GM04504 (cell line): Measurements from ENCODE around the gene SLK.

Experiments used
- DNase-seq: peaks from one replicate; pipeline ENCODE4 v3.0.0-alpha.2; 2012; ENCODE audit warnings: low read depth

The SLK gene

GRCh38 chr10:103966671-103967447 is at the start of gene SLK:
Gene SLK, plus strand, starts transcription at chr10:103967140. Its CDS starts 606 bp downstream, at chr10:103967746.
- peak; percentile 75 for DNase-seq

DNA sequence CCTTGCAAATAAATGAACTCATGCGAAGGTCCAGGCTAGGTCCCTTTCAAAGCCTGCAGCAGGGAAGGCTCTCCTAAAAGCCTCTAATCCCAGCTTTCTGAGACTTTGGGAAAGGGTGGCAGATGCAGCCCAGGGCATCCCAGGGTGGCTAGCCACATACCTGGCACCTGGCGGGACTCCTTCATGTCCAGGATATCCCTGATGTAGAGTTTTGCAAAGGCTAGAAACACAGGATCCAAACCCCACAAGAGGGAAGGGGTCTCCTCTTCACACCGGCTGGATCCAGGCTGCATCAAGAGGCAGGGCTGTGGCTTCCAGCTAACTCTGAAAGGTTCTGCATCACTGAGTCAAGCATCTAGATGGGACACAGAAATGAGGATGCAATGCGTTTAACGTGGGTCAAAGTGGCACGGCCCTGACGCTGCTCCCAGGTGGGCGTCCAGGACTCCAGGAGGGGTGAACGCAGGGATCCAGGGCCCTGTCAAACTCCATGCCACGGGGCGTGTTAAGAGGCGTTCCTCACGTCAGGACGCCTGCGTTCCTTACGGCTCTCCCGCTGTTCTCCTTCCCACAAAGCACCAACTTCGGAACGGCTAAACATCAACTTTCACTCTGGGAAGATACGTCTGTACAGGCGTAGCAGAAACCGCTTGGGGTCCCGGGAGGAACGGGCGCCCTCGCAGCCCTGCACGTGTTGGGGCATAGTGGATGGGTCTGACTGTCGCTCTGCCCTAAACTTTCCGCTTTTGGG is 49.5 kb upstream of the SLK start:
- DNase-seq, result peak; percentile 23

DNA sequence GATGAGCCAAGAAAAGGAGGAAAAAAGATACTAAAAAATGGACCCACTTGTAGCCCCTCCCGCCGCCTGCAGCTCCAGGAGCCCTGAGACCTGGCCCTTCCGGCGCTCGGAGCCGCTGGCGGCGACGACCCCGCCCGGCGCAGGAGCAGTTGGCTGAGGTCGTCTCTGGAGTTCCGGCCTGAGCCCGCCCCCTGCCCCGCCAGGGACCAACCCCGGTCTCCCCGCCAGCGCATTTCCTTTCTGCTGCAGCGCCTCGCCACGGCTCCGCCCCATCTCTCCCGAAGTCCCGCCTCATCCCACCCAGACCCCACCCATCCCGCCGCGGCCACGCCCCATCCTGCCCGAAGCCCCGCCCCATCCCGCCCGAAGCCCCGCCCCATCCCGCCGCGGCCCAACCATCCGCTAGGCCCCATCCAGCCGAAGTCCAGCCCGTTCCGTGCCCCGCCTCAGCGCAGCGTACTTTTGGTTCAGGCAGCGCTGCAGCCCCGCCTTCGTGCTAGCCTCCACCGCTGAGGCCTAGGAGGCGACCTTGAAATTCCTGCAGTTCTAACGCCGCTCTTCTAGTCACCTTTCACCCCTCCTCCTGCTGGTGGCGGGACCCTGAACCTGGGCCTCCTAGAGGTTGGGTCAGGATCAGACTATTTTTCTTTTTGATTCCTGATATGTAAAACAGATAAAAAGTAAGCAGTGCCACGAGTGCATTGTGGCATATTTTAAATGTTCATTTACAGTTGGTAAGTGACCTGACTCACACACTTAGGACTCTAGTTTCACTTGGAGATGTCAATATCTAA is 48.7 kb upstream of the SLK start, which contains the start of gene STN1:
STN1 (minus strand) TSS at position 132 of the 794 bp plus-strand sequence. CDS start 590 bp downstream, outside the sequence.
- peak; percentile 90 for DNase-seq

DNA sequence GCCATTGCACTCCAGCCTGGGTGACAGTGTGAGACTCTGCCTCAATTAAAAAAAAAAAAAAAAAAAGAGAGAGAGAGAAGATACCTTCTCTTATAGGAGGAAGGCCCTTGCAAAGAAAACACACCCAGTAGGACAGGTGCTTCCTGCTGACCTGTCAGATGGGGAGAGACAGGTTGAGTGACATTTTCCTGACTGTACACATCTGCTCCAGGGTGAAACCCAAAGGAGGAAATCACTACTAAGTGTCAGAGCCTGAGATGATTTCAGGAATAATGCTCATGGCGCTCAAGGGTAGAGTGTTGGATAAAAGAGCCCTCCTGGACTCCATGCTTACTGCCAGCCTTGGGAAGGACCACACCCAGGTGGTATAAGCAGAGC is 47.3 kb upstream of the SLK start:
- no peak for DNase-seq

GRCh38 chr10:103921248-103921647 is 45.7 kb upstream of the SLK start:
- DNase-seq, result no peak

GRCh38 chr10:103921750-103922195 is 45.2 kb upstream of the SLK start:
- no peak for DNase-seq

GRCh38 chr10:103922659-103923058 is 44.3 kb upstream of the SLK start:
- no peak for DNase-seq

DNA sequence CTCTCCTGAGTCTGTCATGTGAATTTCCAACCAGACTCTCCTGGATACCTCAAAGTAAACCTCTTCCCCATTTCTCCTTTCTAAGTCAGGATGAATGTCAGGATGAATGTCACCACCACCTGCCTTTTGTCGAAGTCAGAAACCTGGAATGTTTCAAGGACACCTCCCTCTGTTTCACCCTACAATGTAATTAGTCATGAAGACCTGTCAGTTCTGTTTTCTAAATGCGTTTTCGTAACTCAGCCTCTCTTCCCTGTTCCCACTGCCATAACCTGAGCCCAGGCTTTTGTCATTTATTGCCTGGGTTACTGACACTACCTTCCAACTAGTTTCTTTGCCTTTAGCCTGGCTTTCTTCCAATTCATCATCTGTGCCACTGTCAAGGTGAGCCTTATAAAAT is 43.4 kb upstream of the SLK start:
- no peak for DNase-seq

GRCh38 chr10:103925591-103925990 is 41.3 kb upstream of the SLK start:
- no peak for DNase-seq

GRCh38 chr10:103926722-103927319 is 40.1 kb upstream of the SLK start:
- no peak for DNase-seq

- DNase-seq, result no peak
These were observed 38.2 kb upstream of the SLK start for GRCh38 chr10:103928784-103929183.

- DNase-seq, result no peak
These were observed 37.5 kb upstream of the SLK start for GRCh38 chr10:103929381-103929921.

DNA sequence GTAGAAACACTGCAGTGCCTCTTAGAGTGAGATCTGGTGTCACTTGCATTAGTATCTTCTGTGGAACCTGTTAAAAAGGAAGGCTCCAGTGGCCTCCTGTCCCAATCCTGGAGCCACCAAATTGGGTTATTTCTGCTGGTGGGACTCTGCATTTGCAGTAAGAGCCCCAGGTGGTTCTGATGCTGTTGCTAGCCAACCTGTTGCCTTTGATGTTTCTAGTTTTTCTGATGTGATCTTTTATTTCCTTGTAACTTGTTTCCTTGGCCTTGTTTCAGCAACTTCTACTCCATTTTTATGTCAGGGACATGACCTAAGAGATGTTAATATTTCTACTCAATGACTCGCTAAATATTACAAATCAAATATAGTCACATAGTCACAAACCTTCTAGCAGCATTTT is 36.5 kb upstream of the SLK start:
- DNase-seq, result no peak

GRCh38 chr10:103930881-103931280 is 36.1 kb upstream of the SLK start:
- DNase-seq, result no peak

GRCh38 chr10:103931603-103932002 is 35.3 kb upstream of the SLK start:
- DNase-seq, result no peak

GRCh38 chr10:103932271-103932670 is 34.7 kb upstream of the SLK start:
- no peak for DNase-seq

DNA sequence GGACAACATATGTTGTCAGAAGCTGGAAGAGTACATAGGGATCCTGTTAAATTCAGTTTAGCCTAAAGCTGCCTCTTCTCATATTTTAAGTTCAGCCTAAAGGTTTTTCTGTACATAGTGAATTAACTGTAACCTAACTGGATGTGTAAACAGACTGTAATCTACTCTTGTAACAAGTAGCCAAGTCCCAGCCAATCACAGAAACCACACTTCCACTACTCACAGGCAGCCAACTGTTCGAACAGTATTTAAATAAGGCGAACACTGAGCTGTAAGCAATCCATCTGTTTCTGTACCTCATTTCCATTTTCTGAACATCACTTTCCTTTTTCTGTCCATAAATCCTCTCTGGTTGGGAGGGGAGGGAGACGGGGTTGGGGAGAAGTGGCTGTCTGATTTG is 34.0 kb upstream of the SLK start:
- no peak for DNase-seq

GRCh38 chr10:103933557-103934121 is 33.3 kb upstream of the SLK start:
- DNase-seq, result no peak

DNA sequence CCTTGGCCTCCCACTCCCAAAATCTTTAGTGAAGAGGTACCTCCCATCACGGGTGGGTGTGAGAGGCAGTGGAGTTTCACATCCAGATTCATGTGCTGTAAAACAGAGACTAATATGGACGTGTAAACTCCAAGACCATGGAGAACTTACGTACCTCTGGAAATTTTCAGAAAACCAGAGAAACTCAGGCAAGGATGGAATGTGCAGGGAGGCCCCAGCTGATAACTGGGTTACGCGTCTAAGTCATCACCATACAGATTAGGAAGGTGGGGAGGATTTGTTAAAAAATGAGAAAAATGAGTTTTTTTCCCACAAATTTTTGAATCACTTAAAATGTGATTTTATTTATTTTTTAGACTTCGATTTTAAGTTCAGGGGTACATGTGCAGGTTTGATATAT is 32.6 kb upstream of the SLK start:
- DNase-seq, result no peak

- DNase-seq, result no peak
These were observed 30.9 kb upstream of the SLK start for GRCh38 chr10:103936022-103936421.

DNA sequence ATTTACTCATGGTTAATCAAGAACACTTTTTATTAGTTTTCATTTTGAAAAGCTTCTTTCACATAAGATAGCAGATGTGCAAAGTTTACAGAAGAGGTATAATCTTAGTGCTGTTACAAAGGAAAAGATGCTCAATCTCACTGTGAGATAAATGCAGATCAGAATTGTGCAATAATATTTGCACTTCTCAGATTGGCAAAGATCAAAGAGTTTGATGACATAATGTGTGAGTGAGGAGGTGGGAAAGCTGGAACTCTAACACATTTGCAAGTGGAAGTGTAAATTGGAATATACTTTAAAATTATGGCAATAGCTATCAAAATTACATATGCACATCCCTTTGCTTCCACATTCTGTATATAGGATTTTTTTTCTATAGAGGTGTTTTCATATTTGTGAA is 27.4 kb upstream of the SLK start:
- DNase-seq, result no peak
